Measurements from ENCODE around the gene HIRIP3. TPM values are rescaled to one million over a fixed set of nuclear protein-coding genes. Genes with fewer than 3 reads are reported as not detected.

Gene HIRIP3
- polyA plus RNA-seq, 1 of the 3 experiments (the other 2 are of a cell fraction), result 18.9 TPM

DNA sequence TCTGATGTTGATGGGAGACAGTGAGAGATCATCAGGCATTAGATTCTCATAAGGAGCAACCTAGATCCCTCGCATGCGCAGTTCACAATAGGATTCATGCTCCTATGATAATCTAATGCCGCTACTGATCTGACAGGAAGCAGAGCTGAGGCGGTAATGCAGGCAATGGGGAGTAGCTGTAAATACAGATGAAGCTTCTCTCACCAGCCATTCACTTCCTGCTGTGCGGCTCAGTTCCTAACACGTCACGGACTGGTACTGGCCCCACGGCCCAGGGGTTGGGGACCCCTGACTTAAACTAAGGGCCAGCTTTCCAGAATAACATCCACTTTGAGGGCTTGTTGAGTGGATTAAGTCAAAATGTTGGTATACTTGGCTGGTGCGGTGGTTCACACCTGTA, 36.1 kb downstream of the HIRIP3 start:
- POLR2A ChIA-PET, result no interaction called here
- H3K9me3 ChIP-seq, result no peaks in the 10 kb centered on the region
- no peaks in the 10 kb centered on the region for H3K9me2 ChIP-seq
- H3K9ac ChIP-seq, result no peak overlapping the region
- no peak overlapping the region for H3K4me2 ChIP-seq
- no peak overlapping the region for H3K4me3 ChIP-seq (ENCODE audit: low read depth in 2 of 2, low read length in 1 of 2)
- H3K27ac ChIP-seq (ENCODE audit: low read depth in 2 of 2, low read length in 1 of 2), result no peak overlapping the region
- no peaks in the 10 kb centered on the region; the same call in 1 of the 2 replicates for H3K79me2 ChIP-seq (ENCODE audit: insufficient read depth)
- no peak for DNase-seq
- 91% methylated on average over 6 of the region's 9 CpGs for WGBS (ENCODE audit: low lambda C conversion rate)
- no peak overlapping the region for H2AFZ ChIP-seq (ENCODE audit: low read depth)
- no peaks in the 10 kb centered on the region for H3K27me3 ChIP-seq (ENCODE audit: insufficient read depth)
- peaks cover 0 to 15% of the 10 kb centered on the region in 2 experiments; a peak in 1 of 4 replicates for H3K4me1 ChIP-seq (ENCODE audit: control insufficient read depth in 1 of 2, insufficient read depth in 2 of 2, low read depth in 1 of 2, low read length in 1 of 2)
- TF ChIP-seq RXRA (IDR thresholded peaks at IDR 0.05; ENCODE audit: borderline replicate concordance, low read depth), result no peak
- no peak for TF ChIP-seq GABPA (IDR thresholded peaks at IDR 0.05; ENCODE audit: low read depth)
- TF ChIP-seq, protein P1, sequence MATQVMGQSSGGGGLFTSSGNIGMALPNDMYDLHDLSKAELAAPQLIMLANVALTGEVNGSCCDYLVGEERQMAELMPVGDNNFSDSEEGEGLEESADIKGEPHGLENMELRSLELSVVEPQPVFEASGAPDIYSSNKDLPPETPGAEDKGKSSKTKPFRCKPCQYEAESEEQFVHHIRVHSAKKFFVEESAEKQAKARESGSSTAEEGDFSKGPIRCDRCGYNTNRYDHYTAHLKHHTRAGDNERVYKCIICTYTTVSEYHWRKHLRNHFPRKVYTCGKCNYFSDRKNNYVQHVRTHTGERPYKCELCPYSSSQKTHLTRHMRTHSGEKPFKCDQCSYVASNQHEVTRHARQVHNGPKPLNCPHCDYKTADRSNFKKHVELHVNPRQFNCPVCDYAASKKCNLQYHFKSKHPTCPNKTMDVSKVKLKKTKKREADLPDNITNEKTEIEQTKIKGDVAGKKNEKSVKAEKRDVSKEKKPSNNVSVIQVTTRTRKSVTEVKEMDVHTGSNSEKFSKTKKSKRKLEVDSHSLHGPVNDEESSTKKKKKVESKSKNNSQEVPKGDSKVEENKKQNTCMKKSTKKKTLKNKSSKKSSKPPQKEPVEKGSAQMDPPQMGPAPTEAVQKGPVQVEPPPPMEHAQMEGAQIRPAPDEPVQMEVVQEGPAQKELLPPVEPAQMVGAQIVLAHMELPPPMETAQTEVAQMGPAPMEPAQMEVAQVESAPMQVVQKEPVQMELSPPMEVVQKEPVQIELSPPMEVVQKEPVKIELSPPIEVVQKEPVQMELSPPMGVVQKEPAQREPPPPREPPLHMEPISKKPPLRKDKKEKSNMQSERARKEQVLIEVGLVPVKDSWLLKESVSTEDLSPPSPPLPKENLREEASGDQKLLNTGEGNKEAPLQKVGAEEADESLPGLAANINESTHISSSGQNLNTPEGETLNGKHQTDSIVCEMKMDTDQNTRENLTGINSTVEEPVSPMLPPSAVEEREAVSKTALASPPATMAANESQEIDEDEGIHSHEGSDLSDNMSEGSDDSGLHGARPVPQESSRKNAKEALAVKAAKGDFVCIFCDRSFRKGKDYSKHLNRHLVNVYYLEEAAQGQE (IDR thresholded peaks at IDR 0.05; ENCODE audit: low read depth, low read length), result no peak
- TF ChIP-seq SIN3A (IDR thresholded peaks at IDR 0.05; ENCODE audit: borderline replicate concordance, low read depth, low read length), result no peak
- TF ChIP-seq, protein P2, sequence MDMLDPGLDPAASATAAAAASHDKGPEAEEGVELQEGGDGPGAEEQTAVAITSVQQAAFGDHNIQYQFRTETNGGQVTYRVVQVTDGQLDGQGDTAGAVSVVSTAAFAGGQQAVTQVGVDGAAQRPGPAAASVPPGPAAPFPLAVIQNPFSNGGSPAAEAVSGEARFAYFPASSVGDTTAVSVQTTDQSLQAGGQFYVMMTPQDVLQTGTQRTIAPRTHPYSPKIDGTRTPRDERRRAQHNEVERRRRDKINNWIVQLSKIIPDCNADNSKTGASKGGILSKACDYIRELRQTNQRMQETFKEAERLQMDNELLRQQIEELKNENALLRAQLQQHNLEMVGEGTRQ (IDR thresholded peaks at IDR 0.05; ENCODE audit: borderline replicate concordance, low read depth, low read length), result no peak
- no peak for TF ChIP-seq GATA2 (CRISPR knock-in tag; IDR thresholded peaks at IDR 0.05)
- CTCF ChIA-PET, result interaction anchor here (1.4 kb wide), 1 partner anchor 46 kb away, joined by 5 read pairs; no protein-coding TSS in a partner anchor
- H4K20me1 ChIP-seq (ENCODE audit: insufficient read depth), result no peaks in the 10 kb centered on the region
- H3F3A ChIP-seq (replicated peaks; ENCODE audit: insufficient read depth), result no peaks in the 10 kb centered on the region
- H3K36me3 ChIP-seq (replicated peaks in 1 of 2; ENCODE audit: control insufficient read depth in 1 of 2, insufficient read depth in 2 of 2, low read length in 1 of 2), result peaks cover 0 to 5% of the 10 kb centered on the region in 2 experiments

DNA sequence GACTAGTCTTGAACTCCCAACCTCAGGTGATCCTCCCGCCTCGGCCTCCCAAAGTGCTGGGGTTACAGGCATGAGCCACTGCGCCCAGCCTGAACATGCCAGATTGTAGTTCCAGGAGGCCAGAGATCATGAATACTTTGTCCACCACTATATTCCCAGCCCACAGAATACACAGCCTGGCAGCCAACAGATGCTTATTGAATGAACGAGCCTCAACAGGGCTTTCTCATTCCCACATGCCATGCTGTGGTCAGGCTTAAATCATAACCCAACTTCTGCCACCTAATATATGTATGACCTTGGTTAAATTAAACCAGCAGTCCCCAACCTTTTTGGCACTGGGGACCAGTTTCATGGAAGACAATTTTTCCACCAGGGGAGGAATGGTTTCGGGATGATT, 36.7 kb downstream of the HIRIP3 start:
- over 99% methylated on average over 5 of the region's 5 CpGs for WGBS (ENCODE audit: low lambda C conversion rate)
- Histone ChIP-seq H3K4me2 (no peak overlapping the region), H3K9me2 (no peaks in the 10 kb centered on the region), H3K79me2 (ENCODE audit: insufficient read depth) (no peaks in the 10 kb centered on the region; the same call in 1 of the 2 replicates), H3K9me3 (no peaks in the 10 kb centered on the region), H3K4me1 (ENCODE audit: control insufficient read depth in 1 of 2, insufficient read depth in 2 of 2, low read depth in 1 of 2, low read length in 1 of 2) (peaks cover 0 to 15% of the 10 kb centered on the region in 2 experiments; a peak in 1 of 4 replicates), H3K4me3 (ENCODE audit: low read depth in 2 of 2, low read length in 1 of 2) (no peak overlapping the region), H3K36me3 (replicated peaks in 1 of 2; ENCODE audit: control insufficient read depth in 1 of 2, insufficient read depth in 2 of 2, low read length in 1 of 2) (peaks cover 0 to 5% of the 10 kb centered on the region in 2 experiments), H3K27ac (ENCODE audit: low read depth in 2 of 2, low read length in 1 of 2) (no peak overlapping the region), H3K9ac (no peak overlapping the region), H2AFZ (ENCODE audit: low read depth) (no peak overlapping the region), H4K20me1 (ENCODE audit: insufficient read depth) (no peaks in the 10 kb centered on the region), H3F3A (replicated peaks; ENCODE audit: insufficient read depth) (peaks cover under 1% of the 10 kb centered on the region), H3K27me3 (ENCODE audit: insufficient read depth) (no peaks in the 10 kb centered on the region)
- ChIA-PET CTCF (interaction anchor here (1.4 kb wide), 1 partner anchor 47 kb away, joined by 5 read pairs; no protein-coding TSS in a partner anchor), POLR2A (no interaction called here)
- DNase-seq, result no peak
- TF ChIP-seq TAF1 (IDR thresholded peaks at IDR 0.05; ENCODE audit: borderline replicate concordance, low read depth, low read length), result no peak
- no peak for TF ChIP-seq TEAD4 (IDR thresholded peaks at IDR 0.05; ENCODE audit: borderline replicate concordance, insufficient read depth)
- TF ChIP-seq, protein P3, sequence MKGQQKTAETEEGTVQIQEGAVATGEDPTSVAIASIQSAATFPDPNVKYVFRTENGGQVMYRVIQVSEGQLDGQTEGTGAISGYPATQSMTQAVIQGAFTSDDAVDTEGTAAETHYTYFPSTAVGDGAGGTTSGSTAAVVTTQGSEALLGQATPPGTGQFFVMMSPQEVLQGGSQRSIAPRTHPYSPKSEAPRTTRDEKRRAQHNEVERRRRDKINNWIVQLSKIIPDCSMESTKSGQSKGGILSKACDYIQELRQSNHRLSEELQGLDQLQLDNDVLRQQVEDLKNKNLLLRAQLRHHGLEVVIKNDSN (IDR thresholded peaks at IDR 0.05; ENCODE audit: borderline replicate concordance, low read depth), result no peak
- TF ChIP-seq, protein P4, sequence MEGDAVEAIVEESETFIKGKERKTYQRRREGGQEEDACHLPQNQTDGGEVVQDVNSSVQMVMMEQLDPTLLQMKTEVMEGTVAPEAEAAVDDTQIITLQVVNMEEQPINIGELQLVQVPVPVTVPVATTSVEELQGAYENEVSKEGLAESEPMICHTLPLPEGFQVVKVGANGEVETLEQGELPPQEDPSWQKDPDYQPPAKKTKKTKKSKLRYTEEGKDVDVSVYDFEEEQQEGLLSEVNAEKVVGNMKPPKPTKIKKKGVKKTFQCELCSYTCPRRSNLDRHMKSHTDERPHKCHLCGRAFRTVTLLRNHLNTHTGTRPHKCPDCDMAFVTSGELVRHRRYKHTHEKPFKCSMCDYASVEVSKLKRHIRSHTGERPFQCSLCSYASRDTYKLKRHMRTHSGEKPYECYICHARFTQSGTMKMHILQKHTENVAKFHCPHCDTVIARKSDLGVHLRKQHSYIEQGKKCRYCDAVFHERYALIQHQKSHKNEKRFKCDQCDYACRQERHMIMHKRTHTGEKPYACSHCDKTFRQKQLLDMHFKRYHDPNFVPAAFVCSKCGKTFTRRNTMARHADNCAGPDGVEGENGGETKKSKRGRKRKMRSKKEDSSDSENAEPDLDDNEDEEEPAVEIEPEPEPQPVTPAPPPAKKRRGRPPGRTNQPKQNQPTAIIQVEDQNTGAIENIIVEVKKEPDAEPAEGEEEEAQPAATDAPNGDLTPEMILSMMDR (IDR thresholded peaks at IDR 0.05), result no peak
- TF ChIP-seq CHD2 (IDR thresholded peaks at IDR 0.05; ENCODE audit: low read length, partially characterized antibody), result no peak
- TF ChIP-seq POLR2AphosphoS5 (IDR thresholded peaks at IDR 0.05; ENCODE audit: low read depth, low read length), result no peak
- TF ChIP-seq RCOR1 (IDR thresholded peaks at IDR 0.05; ENCODE audit: low read length), result no peak
- TF ChIP-seq, protein P5, sequence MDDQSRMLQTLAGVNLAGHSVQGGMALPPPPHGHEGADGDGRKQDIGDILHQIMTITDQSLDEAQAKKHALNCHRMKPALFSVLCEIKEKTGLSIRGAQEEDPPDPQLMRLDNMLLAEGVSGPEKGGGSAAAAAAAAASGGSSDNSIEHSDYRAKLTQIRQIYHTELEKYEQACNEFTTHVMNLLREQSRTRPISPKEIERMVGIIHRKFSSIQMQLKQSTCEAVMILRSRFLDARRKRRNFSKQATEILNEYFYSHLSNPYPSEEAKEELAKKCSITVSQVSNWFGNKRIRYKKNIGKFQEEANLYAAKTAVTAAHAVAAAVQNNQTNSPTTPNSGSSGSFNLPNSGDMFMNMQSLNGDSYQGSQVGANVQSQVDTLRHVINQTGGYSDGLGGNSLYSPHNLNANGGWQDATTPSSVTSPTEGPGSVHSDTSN (IDR thresholded peaks at IDR 0.05), result no peak
- no peak for TF ChIP-seq RAD21 (IDR thresholded peaks at IDR 0.05; ENCODE audit: low read length)
- TF ChIP-seq, protein P6, sequence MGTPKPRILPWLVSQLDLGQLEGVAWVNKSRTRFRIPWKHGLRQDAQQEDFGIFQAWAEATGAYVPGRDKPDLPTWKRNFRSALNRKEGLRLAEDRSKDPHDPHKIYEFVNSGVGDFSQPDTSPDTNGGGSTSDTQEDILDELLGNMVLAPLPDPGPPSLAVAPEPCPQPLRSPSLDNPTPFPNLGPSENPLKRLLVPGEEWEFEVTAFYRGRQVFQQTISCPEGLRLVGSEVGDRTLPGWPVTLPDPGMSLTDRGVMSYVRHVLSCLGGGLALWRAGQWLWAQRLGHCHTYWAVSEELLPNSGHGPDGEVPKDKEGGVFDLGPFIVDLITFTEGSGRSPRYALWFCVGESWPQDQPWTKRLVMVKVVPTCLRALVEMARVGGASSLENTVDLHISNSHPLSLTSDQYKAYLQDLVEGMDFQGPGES (IDR thresholded peaks at IDR 0.05; ENCODE audit: low read depth, low read length), result no peak
- no peak for TF ChIP-seq RXRA (IDR thresholded peaks at IDR 0.05; ENCODE audit: borderline replicate concordance, low read depth)
- TF ChIP-seq, protein P7, sequence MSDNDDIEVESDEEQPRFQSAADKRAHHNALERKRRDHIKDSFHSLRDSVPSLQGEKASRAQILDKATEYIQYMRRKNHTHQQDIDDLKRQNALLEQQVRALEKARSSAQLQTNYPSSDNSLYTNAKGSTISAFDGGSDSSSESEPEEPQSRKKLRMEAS (IDR thresholded peaks at IDR 0.05; ENCODE audit: low read depth), result no peak
